HEK293 (cell line): ENCODE measurements around the gene S100PBP.

ENCODE experiments used
- CTCF ChIA-PET: fragments of 350-600 bp; formaldehyde crosslinking; extraction: SDS; loops from one replicate; lab custom pipeline; 2021; ENCODE audit warnings: antibody characterized with exemption; lab: Yijun Ruan, JAX
- POLR2A ChIA-PET: fragments of 300-600 bp; formaldehyde crosslinking; extraction: SDS; loops from one replicate; lab custom pipeline; 2020; ENCODE audit warnings: antibody characterized with exemption, inconsistent platforms; lab: Yijun Ruan, JAX
- H3K27ac ChIP-seq: fragments of 200-500 bp; sonication (Bioruptor generic); 2 replicates; pipeline ENCODE4 v1.5.1; 2014; ENCODE audit warnings: low read depth, low read length, control low read depth, inconsistent platforms; ENCODE audit errors: extremely low read depth
- H3K36me3 ChIP-seq, 2 experiments: fragments of 200-500 bp in 1 of 2; sonication (Bioruptor generic) in 1 of 2; 1 replicate in 1 of 2; 2 replicates in 1 of 2; pipeline ENCODE4 v1.5.1; 2014 to 2017; ENCODE audit warnings: inconsistent platforms in 2 of 2, low read length in 2 of 2; ENCODE audit not compliant: control insufficient read depth in 2 of 2, insufficient read depth in 1 of 2
- H3K4me1 ChIP-seq: fragments of 200-500 bp; sonication (Bioruptor generic); 2 replicates; pipeline ENCODE4 v1.5.1; 2014; ENCODE audit warnings: mild to moderate bottlenecking, low read length, inconsistent platforms; ENCODE audit not compliant: control insufficient read depth, insufficient read depth
- H3K4me3 ChIP-seq: 2 replicates; pipeline ENCODE4 v1.5.1; 2011; ENCODE audit warnings: low read depth, mild to moderate bottlenecking, control low read depth, low read length, moderate library complexity
- H3K9me3 ChIP-seq: fragments of 200-500 bp; sonication (Bioruptor generic); 2 replicates; pipeline ENCODE4 v1.5.1; 2014; ENCODE audit warnings: low read depth, low read length, inconsistent platforms; ENCODE audit not compliant: control insufficient read depth, insufficient read depth
- GLI2 ChIP-seq: fragments of 450-650 bp; formaldehyde crosslinking; IDR thresholded peaks from 2 replicates; pipeline ENCODE4; 2017; ENCODE audit warnings: missing biosample characterization, missing genetic modification characterization, low read depth, borderline replicate concordance
- GLI4 ChIP-seq: fragments of 450-650 bp; formaldehyde crosslinking; IDR thresholded peaks from 2 replicates; pipeline ENCODE4 v1.5.1; 2016; ENCODE audit warnings: missing biosample characterization, missing genetic modification characterization
- HIC1 ChIP-seq: fragments of 450-650 bp; formaldehyde crosslinking; IDR thresholded peaks from 2 replicates; pipeline ENCODE4 v1.5.1; 2016; ENCODE audit warnings: missing biosample characterization, missing genetic modification characterization
- KLF1 ChIP-seq: fragments of 450-650 bp; formaldehyde crosslinking; IDR thresholded peaks from 2 replicates; pipeline ENCODE4 v1.5.1; 2016; ENCODE audit warnings: missing biosample characterization, missing genetic modification characterization
- KLF9 ChIP-seq: fragments of 450-650 bp; formaldehyde crosslinking; IDR thresholded peaks from 2 replicates; pipeline ENCODE4 v1.5.1; 2016; ENCODE audit warnings: missing biosample characterization, missing genetic modification characterization, low read depth
- MEIS1 ChIP-seq: sonication (generic); formaldehyde crosslinking; IDR thresholded peaks from 2 replicates; pipeline ENCODE4 v1.8.1; 2022; ENCODE audit warnings: missing genetic modification reagents, mild to moderate bottlenecking, borderline replicate concordance
- SP2 ChIP-seq: fragments of 450-650 bp; formaldehyde crosslinking; IDR thresholded peaks from 2 replicates; pipeline ENCODE4 v1.5.1; 2016; ENCODE audit warnings: missing biosample characterization, missing genetic modification characterization
- SP3 ChIP-seq: fragments of 450-650 bp; formaldehyde crosslinking; IDR thresholded peaks from 2 replicates; pipeline ENCODE4 v1.5.1; 2016; ENCODE audit warnings: missing biosample characterization, missing genetic modification characterization
- SP7 ChIP-seq: fragments of 450-650 bp; formaldehyde crosslinking; IDR thresholded peaks from 2 replicates; pipeline ENCODE4 v1.5.1; 2016; ENCODE audit warnings: missing biosample characterization, missing genetic modification characterization
- WT1 ChIP-seq: fragments of 450-650 bp; formaldehyde crosslinking; IDR thresholded peaks from 2 replicates; pipeline ENCODE4 v1.5.1; 2016; ENCODE audit warnings: missing biosample characterization, missing genetic modification characterization
- ZEB2 ChIP-seq: fragments of 450-650 bp; formaldehyde crosslinking; IDR thresholded peaks from 2 replicates; pipeline ENCODE4 v1.5.1; 2016; ENCODE audit warnings: missing biosample characterization, missing genetic modification characterization
- ZFP69B ChIP-seq: fragments of 450-650 bp; formaldehyde crosslinking; IDR thresholded peaks from 2 replicates; pipeline ENCODE4 v1.5.1; 2016; ENCODE audit warnings: missing biosample characterization, missing genetic modification characterization
- ZIC2 ChIP-seq: fragments of 450-650 bp; formaldehyde crosslinking; IDR thresholded peaks from 2 replicates; pipeline ENCODE4 v1.5.1; 2016; ENCODE audit warnings: missing biosample characterization, missing genetic modification characterization
- ZNF18 ChIP-seq: fragments of 450-650 bp; formaldehyde crosslinking; IDR thresholded peaks from 2 replicates; pipeline ENCODE4 v1.5.1; 2016; ENCODE audit warnings: missing biosample characterization, missing genetic modification characterization
- ZNF274 ChIP-seq, 2 experiments: fragments of 200-500 bp in 1 of 2; fragments of 450-650 bp in 1 of 2; sonication (Bioruptor generic) in 1 of 2; formaldehyde crosslinking in 1 of 2; IDR thresholded peaks; 2 replicates each; pipeline versions ENCODE4 v1.5.1 to v1.6.1; 2014 to 2016; ENCODE audit warnings: borderline replicate concordance in 1 of 2, inconsistent platforms in 1 of 2, low read length in 1 of 2, missing biosample characterization in 1 of 2, missing genetic modification characterization in 1 of 2
- ZNF280C ChIP-seq: fragments of 450-650 bp; formaldehyde crosslinking; IDR thresholded peaks from 2 replicates; pipeline ENCODE4 v1.5.1; 2016; ENCODE audit warnings: missing biosample characterization, missing genetic modification characterization
- ZNF302 ChIP-seq: fragments of 450-650 bp; formaldehyde crosslinking; IDR thresholded peaks from 2 replicates; pipeline ENCODE4 v1.5.1; 2016; ENCODE audit warnings: missing biosample characterization, missing genetic modification characterization, low read depth
- ZNF394 ChIP-seq: fragments of 450-650 bp; formaldehyde crosslinking; IDR thresholded peaks from 2 replicates; pipeline ENCODE4 v1.5.1; 2016; ENCODE audit warnings: missing biosample characterization, missing genetic modification characterization, mild to moderate bottlenecking, moderate library complexity, borderline replicate concordance
- ZNF596 ChIP-seq: fragments of 450-650 bp; IDR thresholded peaks from 2 replicates; pipeline ENCODE4 v1.5.0; 2018; ENCODE audit warnings: missing biosample characterization, mild to moderate bottlenecking, missing genetic modification characterization, moderate library complexity
- ZSCAN30 ChIP-seq: fragments of 450-650 bp; IDR thresholded peaks from 2 replicates; pipeline ENCODE4 v1.5.1; 2018; ENCODE audit warnings: missing biosample characterization, mild to moderate bottlenecking, missing genetic modification characterization, moderate library complexity
- TF ChIP-seq, protein P1 (sequence below): fragments of 450-650 bp; formaldehyde crosslinking; IDR thresholded peaks from 2 replicates; pipeline ENCODE4 v1.5.1; 2016; ENCODE audit warnings: missing biosample characterization, missing genetic modification characterization, borderline replicate concordance

The S100PBP gene

GRCh38 chr1:32892368-32893197 is 75.1 kb downstream of the S100PBP start (continued):
- TF ChIP-seq HIC1 (tag by site-specific recombination) (no peak), ZIC2 (no peak), ZNF394 (tag by site-specific recombination) (no peak), MEIS1 (no peak), SP2 (tag by site-specific recombination) (peak; percentile 10; the same call in 1 of the 2 replicates), ZSCAN30 (tag by site-specific recombination) (0 out of 2 replicates have a peak, but pooled peaks have one; percentile 31)

GRCh38 chr1:32893198-32894018 is 76.0 kb downstream of the S100PBP start:
- CTCF ChIA-PET, result interaction anchor here (0.6 to 4.9 kb wide), 11 partner anchors 10 to 252 kb away, joined by 3 to 50 read pairs (median 5); no protein-coding TSS in a partner anchor
- H3K36me3 ChIP-seq, result no peaks in the 10 kb centered on the region
- H3K4me1 ChIP-seq, result no peaks in the 10 kb centered on the region
- no peaks in the 10 kb centered on the region for H3K9me3 ChIP-seq
- H3K4me3 ChIP-seq, result peak overlapping the region; percentile 10
- no peak overlapping the region for H3K27ac ChIP-seq
- POLR2A ChIA-PET, result no interaction called here
- TF ChIP-seq WT1, result peak; percentile 86
- no peak for TF ChIP-seq ZNF280C (tag by site-specific recombination)
- no peak for TF ChIP-seq ZFP69B (tag by site-specific recombination)
- TF ChIP-seq, protein P1, sequence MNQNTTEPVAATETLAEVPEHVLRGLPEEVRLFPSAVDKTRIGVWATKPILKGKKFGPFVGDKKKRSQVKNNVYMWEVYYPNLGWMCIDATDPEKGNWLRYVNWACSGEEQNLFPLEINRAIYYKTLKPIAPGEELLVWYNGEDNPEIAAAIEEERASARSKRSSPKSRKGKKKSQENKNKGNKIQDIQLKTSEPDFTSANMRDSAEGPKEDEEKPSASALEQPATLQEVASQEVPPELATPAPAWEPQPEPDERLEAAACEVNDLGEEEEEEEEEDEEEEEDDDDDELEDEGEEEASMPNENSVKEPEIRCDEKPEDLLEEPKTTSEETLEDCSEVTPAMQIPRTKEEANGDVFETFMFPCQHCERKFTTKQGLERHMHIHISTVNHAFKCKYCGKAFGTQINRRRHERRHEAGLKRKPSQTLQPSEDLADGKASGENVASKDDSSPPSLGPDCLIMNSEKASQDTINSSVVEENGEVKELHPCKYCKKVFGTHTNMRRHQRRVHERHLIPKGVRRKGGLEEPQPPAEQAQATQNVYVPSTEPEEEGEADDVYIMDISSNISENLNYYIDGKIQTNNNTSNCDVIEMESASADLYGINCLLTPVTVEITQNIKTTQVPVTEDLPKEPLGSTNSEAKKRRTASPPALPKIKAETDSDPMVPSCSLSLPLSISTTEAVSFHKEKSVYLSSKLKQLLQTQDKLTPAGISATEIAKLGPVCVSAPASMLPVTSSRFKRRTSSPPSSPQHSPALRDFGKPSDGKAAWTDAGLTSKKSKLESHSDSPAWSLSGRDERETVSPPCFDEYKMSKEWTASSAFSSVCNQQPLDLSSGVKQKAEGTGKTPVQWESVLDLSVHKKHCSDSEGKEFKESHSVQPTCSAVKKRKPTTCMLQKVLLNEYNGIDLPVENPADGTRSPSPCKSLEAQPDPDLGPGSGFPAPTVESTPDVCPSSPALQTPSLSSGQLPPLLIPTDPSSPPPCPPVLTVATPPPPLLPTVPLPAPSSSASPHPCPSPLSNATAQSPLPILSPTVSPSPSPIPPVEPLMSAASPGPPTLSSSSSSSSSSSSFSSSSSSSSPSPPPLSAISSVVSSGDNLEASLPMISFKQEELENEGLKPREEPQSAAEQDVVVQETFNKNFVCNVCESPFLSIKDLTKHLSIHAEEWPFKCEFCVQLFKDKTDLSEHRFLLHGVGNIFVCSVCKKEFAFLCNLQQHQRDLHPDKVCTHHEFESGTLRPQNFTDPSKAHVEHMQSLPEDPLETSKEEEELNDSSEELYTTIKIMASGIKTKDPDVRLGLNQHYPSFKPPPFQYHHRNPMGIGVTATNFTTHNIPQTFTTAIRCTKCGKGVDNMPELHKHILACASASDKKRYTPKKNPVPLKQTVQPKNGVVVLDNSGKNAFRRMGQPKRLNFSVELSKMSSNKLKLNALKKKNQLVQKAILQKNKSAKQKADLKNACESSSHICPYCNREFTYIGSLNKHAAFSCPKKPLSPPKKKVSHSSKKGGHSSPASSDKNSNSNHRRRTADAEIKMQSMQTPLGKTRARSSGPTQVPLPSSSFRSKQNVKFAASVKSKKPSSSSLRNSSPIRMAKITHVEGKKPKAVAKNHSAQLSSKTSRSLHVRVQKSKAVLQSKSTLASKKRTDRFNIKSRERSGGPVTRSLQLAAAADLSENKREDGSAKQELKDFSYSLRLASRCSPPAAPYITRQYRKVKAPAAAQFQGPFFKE (tag by site-specific recombination), result no peak
- TF ChIP-seq ZNF18 (tag by site-specific recombination), result no peak
- no peak for TF ChIP-seq ZNF274 (IDR thresholded peaks at IDR 0.05; ENCODE audit: low read length)
- TF ChIP-seq ZNF274 (tag by site-specific recombination; IDR thresholded peaks at IDR 0.05; ENCODE audit: borderline replicate concordance), result no peak
- TF ChIP-seq KLF1 (tag by site-specific recombination), result peak; percentile 48; the same call in 1 of the 2 replicates
- no peak for TF ChIP-seq KLF9 (tag by site-specific recombination)
- TF ChIP-seq GLI2 (tag by site-specific recombination), result no peak
- TF ChIP-seq ZNF302, result no peak
- peak; percentile 50; the same call in 1 of the 2 replicates for TF ChIP-seq ZEB2 (tag by site-specific recombination)
- TF ChIP-seq SP7 (tag by site-specific recombination), result peak; percentile 34; the same call in 1 of the 2 replicates
- no peak for TF ChIP-seq MEIS1
- no peak for TF ChIP-seq ZNF596
- TF ChIP-seq SP3 (tag by site-specific recombination), result peak; percentile 73
- TF ChIP-seq GLI4, result no peak
